Measurements from ENCODE around the gene NSRP1.
"Not testable (repeated sequence)": the region's sequence is repeated elsewhere in the genome, so short reads cannot be mapped to it uniquely, and the experiment has no call there.

The NSRP1 gene

GRCh38 chr17:30086896-30087295 is 29.7 kb upstream of the NSRP1 start:
- no peak for TF ChIP-seq ZFX (IDR thresholded peaks at IDR 0.05; ENCODE audit: borderline replicate concordance)
- no peak for TF ChIP-seq CTCF (IDR thresholded peaks at IDR 0.05)
- H3K27ac ChIP-seq = no peak overlapping the region

- H3K27ac ChIP-seq = not testable (repeated sequence)
These were observed 29.2 kb upstream of the NSRP1 start for GRCh38 chr17:30087431-30087830.

- no peak overlapping the region for H3K27ac ChIP-seq
- no peak for TF ChIP-seq ZFX (IDR thresholded peaks at IDR 0.05; ENCODE audit: borderline replicate concordance)
- no peak for TF ChIP-seq CTCF (IDR thresholded peaks at IDR 0.05)
These were observed 25.4 kb upstream of the NSRP1 start for GRCh38 chr17:30091121-30091670.

GRCh38 chr17:30091771-30092170 is 24.8 kb upstream of the NSRP1 start:
- no peak overlapping the region for H3K27ac ChIP-seq
- TF ChIP-seq CTCF (IDR thresholded peaks at IDR 0.05) = no peak
- TF ChIP-seq ZFX (IDR thresholded peaks at IDR 0.05; ENCODE audit: borderline replicate concordance) = no peak

GRCh38 chr17:30092886-30093285 is 23.7 kb upstream of the NSRP1 start:
- TF ChIP-seq CTCF (IDR thresholded peaks at IDR 0.05) (no peak), ZFX (IDR thresholded peaks at IDR 0.05; ENCODE audit: borderline replicate concordance) (no peak)
- no peak overlapping the region for H3K27ac ChIP-seq

- TF ChIP-seq ZFX (IDR thresholded peaks at IDR 0.05; ENCODE audit: borderline replicate concordance) = no peak
- TF ChIP-seq CTCF (IDR thresholded peaks at IDR 0.05) = peak; percentile 89
- H3K27ac ChIP-seq = no peak overlapping the region
These were observed 23.0 kb upstream of the NSRP1 start for GRCh38 chr17:30093463-30094147.

GRCh38 chr17:30095507-30096244 is 20.9 kb upstream of the NSRP1 start:
- no peak overlapping the region for H3K27ac ChIP-seq
- peak; percentile 72 for TF ChIP-seq CTCF (IDR thresholded peaks at IDR 0.05)
- TF ChIP-seq ZFX (IDR thresholded peaks at IDR 0.05; ENCODE audit: borderline replicate concordance) = no peak

Data from 22Rv1 (cell line).